Endodermal cell (in vitro differentiated cells): ENCODE measurements around the gene FGFR3. TPM values are rescaled to one million over a fixed set of nuclear protein-coding genes. Genes with fewer than 3 reads are reported as not detected.

ENCODE experiments used
- DNase-seq: peaks from one replicate; pipeline ENCODE4 v3.0.0-alpha.2; 2017
- H3K27ac ChIP-seq: 2 replicates; pipeline ENCODE4 v1.5.1; 2013; ENCODE audit warnings: mild to moderate bottlenecking, low read depth, low read length, moderate library complexity
- H3K27me3 ChIP-seq: 2 replicates; pipeline ENCODE4 v1.6.1; 2013; ENCODE audit warnings: mild to moderate bottlenecking, low read length, moderate library complexity; ENCODE audit not compliant: insufficient read depth, control insufficient read depth, poor library complexity, severe bottlenecking
- H3K36me3 ChIP-seq: 2 replicates; pipeline ENCODE4 v1.7.0; 2013; ENCODE audit warnings: mild to moderate bottlenecking, low read length, moderate library complexity; ENCODE audit not compliant: control insufficient read depth, insufficient read depth
- H3K4me1 ChIP-seq: one replicate; pipeline ENCODE4 v1.7.0; 2013; ENCODE audit warnings: low read length; ENCODE audit not compliant: control insufficient read depth, insufficient read depth
- H3K4me3 ChIP-seq: 2 replicates; pipeline ENCODE4 v1.5.1; 2013; ENCODE audit warnings: mild to moderate bottlenecking, low read length, moderate library complexity
- H3K9ac ChIP-seq: 2 replicates; pipeline ENCODE4 v1.6.1; 2013; ENCODE audit warnings: mild to moderate bottlenecking, low read length, moderate library complexity; ENCODE audit not compliant: poor library complexity, severe bottlenecking; ENCODE audit errors: extremely low read depth
- H3K9me3 ChIP-seq: 2 replicates; pipeline ENCODE4 v1.6.1; 2013; ENCODE audit warnings: mild to moderate bottlenecking, low read length, moderate library complexity; ENCODE audit not compliant: control insufficient read depth
- H3K27ac Mint-ChIP-seq: 2 replicates; pipeline ENCODE4 v1.8.0; 2020; ENCODE audit warnings: mixed read lengths
- H3K27me3 Mint-ChIP-seq: 2 replicates; pipeline ENCODE4 v1.8.0; 2021; ENCODE audit warnings: mild to moderate bottlenecking, mixed read lengths; ENCODE audit not compliant: insufficient read depth
- H3K36me3 Mint-ChIP-seq: 2 replicates; pipeline ENCODE4 v1.8.0; 2020; ENCODE audit warnings: low read depth, mixed read lengths
- H3K4me1 Mint-ChIP-seq: 2 replicates; pipeline ENCODE4 v1.8.0; 2020; ENCODE audit warnings: mixed read lengths
- H3K4me3 Mint-ChIP-seq: 2 replicates; pipeline ENCODE4 v1.8.0; 2020; ENCODE audit warnings: mild to moderate bottlenecking, moderate library complexity, mixed read lengths
- H3K9me3 Mint-ChIP-seq: 2 replicates; pipeline ENCODE4 v1.8.0; 2020; ENCODE audit warnings: mild to moderate bottlenecking, mixed read lengths
- WGBS, 2 experiments: methylation state at CpG; one replicate each; pipeline versions ENCODE4 v1.1.5 to v1.1.7; 2013; ENCODE audit warnings: missing lambda C conversion rate in 2 of 2, mixed read lengths in 1 of 2; ENCODE audit not compliant: insufficient coverage in 1 of 2, insufficient read length in 1 of 2; 5-methylcytosine and 5-hydroxymethylcytosine counted together
- total RNA-seq, 2 donors: library from RNA; stranded (reverse); fragmentation: NEBNext Ultra II Directional in 1 of 2; extraction: Animal tissue kit (Norgen Biotek cat#: 25700) in 1 of 2; gene quantifications; 2 replicates in 1 of 2; 3 replicates in 1 of 2; pipeline ENCODE4 v1.2.1, GENCODE V29; 2021
- TF ChIP-seq, protein P1 (sequence below): fragments of 200-600 bp; sonication (generic); conservative IDR thresholded peaks from 2 replicates; pipeline ENCODE4 v1.5.0; 2021; ENCODE audit warnings: antibody characterized with exemption, mild to moderate bottlenecking

FGFR3 gene
- total RNA-seq, 2 donors from 2014 or later = 107 to 125 TPM

DNA sequence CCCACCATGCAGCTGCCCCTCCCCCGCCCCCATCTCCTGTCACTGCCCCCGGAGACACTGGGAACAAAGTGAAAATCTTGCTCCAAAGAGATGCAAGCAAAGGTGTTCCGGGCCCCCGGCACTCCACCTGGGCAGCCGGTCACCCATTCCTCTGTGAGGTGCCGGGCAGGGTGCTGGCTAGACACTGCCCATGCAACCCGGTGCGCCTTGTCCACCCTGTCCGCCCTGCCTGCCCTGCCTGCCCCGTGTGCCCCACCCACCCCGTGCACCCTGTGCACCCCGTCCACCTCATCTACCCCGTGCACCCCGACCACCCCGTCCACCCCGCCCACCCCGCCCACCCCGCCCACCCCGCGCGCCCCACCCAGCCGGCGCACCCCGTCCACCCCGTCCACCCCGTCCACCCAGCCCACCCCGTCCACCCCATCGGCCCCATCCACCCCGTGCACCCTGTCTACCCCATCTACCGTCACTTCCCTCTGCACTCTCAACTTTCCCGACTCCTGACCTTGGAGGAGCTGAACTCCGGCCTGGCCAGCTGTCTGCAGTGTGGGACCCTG lies 31.9 kb upstream of the FGFR3 start:
- Histone ChIP-seq H3K4me3 (no peak overlapping the region), H3K4me1 (peaks cover 3% of the 10 kb centered on the region), H3K27me3 (no peaks in the 10 kb centered on the region), H3K27ac (no peak overlapping the region), H3K9ac (no peak overlapping the region), H3K36me3 (no peaks in the 10 kb centered on the region), H3K9me3 (no peaks in the 10 kb centered on the region)
- H3K9me3 Mint-ChIP-seq = no peaks in the 10 kb centered on the region
- H3K4me1 Mint-ChIP-seq = peaks cover 13% of the 10 kb centered on the region
- H3K27ac Mint-ChIP-seq = no peak overlapping the region
- peaks cover 2% of the 10 kb centered on the region for H3K27me3 Mint-ChIP-seq
- no peaks in the 10 kb centered on the region for H3K36me3 Mint-ChIP-seq
- no peak overlapping the region for H3K4me3 Mint-ChIP-seq
- 81 to 92% methylated on average over 7 to 20 of the region's 32 CpGs for WGBS, 2 experiments
- TF ChIP-seq, protein P1, sequence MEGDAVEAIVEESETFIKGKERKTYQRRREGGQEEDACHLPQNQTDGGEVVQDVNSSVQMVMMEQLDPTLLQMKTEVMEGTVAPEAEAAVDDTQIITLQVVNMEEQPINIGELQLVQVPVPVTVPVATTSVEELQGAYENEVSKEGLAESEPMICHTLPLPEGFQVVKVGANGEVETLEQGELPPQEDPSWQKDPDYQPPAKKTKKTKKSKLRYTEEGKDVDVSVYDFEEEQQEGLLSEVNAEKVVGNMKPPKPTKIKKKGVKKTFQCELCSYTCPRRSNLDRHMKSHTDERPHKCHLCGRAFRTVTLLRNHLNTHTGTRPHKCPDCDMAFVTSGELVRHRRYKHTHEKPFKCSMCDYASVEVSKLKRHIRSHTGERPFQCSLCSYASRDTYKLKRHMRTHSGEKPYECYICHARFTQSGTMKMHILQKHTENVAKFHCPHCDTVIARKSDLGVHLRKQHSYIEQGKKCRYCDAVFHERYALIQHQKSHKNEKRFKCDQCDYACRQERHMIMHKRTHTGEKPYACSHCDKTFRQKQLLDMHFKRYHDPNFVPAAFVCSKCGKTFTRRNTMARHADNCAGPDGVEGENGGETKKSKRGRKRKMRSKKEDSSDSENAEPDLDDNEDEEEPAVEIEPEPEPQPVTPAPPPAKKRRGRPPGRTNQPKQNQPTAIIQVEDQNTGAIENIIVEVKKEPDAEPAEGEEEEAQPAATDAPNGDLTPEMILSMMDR = no peak
- DNase-seq = no peak

DNA sequence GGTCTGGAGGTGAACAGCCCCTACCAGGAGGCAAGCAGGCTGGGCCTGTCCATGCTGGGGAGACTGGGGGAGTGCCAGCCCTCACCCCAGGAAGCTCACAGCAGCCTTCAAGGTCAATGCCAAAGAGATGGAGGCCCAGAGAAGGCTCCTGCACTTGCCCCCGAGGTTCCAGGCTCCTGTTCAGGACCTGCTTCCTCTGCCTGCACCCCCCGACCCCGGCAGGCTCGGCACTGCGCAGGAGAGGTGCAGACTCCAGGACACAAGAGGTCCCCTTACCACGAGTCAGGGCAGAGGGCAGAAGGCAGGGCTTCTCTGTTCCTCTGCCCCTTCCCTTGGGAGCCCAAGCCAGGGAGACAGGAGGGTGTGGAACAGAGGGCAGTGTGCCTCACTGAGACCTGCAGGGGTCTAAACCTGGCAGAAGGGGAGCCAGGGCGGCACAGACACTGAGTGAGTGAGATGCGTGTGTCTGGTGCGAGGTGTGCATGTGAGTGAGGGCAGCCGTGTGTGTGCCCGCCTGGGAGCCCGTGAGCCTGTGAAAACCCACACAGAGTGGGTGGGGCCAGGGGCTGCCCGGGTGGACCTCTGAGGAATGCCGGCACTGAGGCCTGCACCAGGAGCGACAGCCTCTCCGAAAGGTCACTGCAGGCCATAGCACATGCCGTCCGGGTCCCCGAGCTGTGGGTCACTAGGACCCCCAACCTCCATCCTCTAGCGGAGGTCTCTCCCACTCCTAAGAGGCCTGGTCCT lies 30.7 kb upstream of the FGFR3 start:
- Histone ChIP-seq H3K36me3 (no peaks in the 10 kb centered on the region), H3K27me3 (no peaks in the 10 kb centered on the region), H3K9ac (no peak overlapping the region), H3K9me3 (no peaks in the 10 kb centered on the region), H3K27ac (no peak overlapping the region), H3K4me3 (no peak overlapping the region), H3K4me1 (peaks cover 7% of the 10 kb centered on the region)
- Mint-ChIP-seq H3K4me1 (peaks cover 13% of the 10 kb centered on the region), H3K4me3 (no peak overlapping the region), H3K27ac (no peak overlapping the region), H3K36me3 (no peaks in the 10 kb centered on the region), H3K9me3 (no peaks in the 10 kb centered on the region), H3K27me3 (peaks cover 2% of the 10 kb centered on the region)
- WGBS, 2 experiments = 87 to 94% methylated on average over 10 to 20 of the region's 20 CpGs
- TF ChIP-seq, protein P1 = no peak
- no peak for DNase-seq

DNA sequence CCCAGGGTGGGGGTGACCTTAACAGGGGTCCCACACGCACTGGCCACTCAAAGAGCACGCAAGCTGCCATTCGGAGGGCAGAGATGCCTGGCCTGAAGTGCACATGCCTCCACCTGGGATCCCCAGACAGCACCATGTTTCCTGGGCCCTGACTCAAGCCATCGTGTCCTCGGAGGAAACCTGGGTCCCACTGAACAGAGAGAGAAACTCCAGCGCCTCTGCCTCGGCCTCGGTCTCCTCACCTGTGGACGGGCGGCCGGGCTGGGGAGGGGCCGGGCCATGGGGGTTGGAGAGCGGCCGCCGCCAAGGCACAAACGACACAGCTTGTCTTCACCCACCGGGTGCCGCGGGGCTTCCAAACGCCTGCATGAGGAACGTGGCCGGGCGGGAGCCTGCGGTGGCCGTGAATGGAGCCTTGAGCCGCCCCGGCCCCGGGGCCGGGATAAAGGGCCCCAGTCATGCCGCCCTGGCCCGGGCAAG lies 30.0 kb upstream of the FGFR3 start:
- Histone ChIP-seq H3K36me3 (no peaks in the 10 kb centered on the region), H3K9me3 (no peaks in the 10 kb centered on the region), H3K9ac (no peak overlapping the region), H3K27ac (no peak overlapping the region), H3K4me1 (peaks cover 9% of the 10 kb centered on the region), H3K27me3 (no peaks in the 10 kb centered on the region), H3K4me3 (no peak overlapping the region)
- Mint-ChIP-seq H3K9me3 (no peaks in the 10 kb centered on the region), H3K36me3 (no peaks in the 10 kb centered on the region), H3K27ac (no peak overlapping the region), H3K27me3 (peaks cover 2% of the 10 kb centered on the region), H3K4me3 (no peak overlapping the region), H3K4me1 (peaks cover 11% of the 10 kb centered on the region)
- WGBS, 2 experiments = 79 to 88% methylated on average over 25 to 31 of the region's 31 CpGs
- TF ChIP-seq, protein P1 = no peak
- no peak for DNase-seq
